Activated T-helper 1 cell treated with anti-CD3 and anti-CD28 coated beads, Interleukin-2, amount 50 U/mL, for 16 hours (primary cell): ENCODE results near the gene RIC1.
"Not testable (repeated sequence)": the region's sequence is repeated elsewhere in the genome, so short reads cannot be mapped to it uniquely, and the experiment has no call there.

ENCODE experiments used
- DNase-seq, 2 donors: peaks; one replicate each; pipeline ENCODE4 v3.0.0-alpha.2; 2020; ENCODE audit warnings: low read depth in 1 of 2, low spot score in 1 of 2

The RIC1 gene

DNA sequence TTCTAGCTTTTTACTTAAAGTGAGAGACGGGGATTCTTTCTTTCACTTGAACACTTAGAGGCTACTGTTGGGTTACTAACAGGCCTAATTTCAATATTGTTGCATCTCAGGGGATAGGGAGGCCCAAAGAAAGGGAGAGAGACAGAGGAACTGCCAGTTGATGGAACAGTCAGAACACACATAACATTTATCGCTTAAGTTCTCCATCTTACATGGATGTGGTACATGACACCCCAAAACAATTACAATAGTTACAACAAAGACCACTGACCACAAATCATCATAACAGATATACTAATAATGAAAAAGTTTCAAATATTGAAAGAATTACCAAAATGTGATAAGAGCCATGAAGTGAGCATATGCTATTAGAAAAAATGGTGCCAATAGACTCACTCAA lies 4.3 kb upstream of the RIC1 start:
- DNase-seq = no peak

DNA sequence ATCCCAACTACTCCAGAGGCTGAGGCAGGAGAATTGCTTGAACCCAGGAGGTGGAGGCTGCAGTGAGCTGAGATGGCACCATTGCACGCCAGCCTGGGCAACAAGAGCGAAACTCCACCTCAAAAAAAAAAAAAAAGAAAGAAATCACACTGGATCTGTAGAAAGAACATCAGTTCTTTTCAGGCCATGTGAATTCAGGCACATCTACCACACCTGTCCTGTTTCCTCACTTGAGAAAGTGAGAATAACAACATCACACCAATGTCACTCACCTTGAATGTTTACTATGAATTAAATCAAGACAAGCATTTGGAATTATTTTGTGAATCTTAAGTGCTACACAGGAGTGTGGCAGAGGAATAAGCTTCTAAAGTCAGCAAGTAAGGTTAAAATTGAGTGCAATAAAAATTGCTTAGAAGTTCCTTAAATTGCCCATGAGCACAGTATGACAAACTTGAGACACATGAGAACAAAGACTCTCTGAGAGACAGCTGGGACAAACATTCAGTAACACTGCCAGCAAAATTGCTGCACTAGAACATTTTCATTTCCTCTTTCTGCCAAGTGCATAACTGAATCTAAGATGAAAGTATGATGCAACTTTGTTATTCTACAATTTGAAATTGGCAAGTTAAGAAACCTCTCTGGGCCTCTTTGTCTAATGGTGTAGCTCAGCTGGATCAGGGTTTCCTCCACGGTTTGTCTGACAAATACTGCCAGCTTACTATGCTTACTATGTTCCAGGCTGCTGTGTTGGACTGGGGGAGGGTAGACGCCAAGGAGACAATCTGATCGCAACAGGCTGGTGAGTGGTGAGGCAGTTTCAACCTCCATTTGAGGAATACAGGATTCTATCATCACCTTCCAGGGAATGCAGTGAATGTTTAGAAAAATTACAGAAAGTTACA lies 1.9 kb upstream of the RIC1 start:
- no peak for DNase-seq

DNA sequence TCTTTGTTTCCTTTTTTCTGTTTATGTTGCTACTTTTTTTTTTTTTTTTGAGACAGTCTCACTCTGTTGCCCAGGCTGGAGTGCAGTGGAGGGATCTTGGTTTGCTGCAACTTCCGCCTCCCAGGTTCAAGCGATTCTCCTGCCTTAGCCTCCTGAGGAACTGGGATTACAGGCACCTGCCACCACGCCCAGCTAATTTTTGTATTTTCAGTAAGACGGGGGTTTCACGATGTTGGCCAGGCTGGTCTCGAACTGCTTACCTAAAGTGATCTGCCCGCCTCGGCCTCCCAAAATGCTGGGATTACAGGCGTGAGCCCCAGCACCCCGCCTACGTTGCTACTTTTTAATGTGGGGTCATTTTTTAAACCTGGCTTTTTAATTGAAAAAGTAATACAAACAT lies 1.2 kb upstream of the RIC1 start:
- DNase-seq = not testable (repeated sequence)

DNA sequence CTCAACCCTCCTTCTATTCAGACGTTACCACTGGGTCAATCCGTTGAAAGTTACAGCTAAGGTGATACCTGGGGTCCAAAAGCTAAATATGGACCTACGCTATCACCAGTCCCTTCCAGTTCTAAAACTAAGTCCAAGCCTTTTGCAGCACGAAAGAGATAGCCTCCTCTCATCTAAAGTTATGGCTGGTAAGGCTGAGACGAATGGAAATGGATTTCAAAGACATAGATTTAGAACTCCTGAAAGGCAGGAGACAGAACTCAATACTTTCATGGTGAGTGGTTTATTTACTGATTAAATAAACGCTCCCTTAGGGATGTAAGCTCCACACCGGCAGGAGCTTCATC lies 751 bp upstream of the RIC1 start:
- DNase-seq = no peak

DNA sequence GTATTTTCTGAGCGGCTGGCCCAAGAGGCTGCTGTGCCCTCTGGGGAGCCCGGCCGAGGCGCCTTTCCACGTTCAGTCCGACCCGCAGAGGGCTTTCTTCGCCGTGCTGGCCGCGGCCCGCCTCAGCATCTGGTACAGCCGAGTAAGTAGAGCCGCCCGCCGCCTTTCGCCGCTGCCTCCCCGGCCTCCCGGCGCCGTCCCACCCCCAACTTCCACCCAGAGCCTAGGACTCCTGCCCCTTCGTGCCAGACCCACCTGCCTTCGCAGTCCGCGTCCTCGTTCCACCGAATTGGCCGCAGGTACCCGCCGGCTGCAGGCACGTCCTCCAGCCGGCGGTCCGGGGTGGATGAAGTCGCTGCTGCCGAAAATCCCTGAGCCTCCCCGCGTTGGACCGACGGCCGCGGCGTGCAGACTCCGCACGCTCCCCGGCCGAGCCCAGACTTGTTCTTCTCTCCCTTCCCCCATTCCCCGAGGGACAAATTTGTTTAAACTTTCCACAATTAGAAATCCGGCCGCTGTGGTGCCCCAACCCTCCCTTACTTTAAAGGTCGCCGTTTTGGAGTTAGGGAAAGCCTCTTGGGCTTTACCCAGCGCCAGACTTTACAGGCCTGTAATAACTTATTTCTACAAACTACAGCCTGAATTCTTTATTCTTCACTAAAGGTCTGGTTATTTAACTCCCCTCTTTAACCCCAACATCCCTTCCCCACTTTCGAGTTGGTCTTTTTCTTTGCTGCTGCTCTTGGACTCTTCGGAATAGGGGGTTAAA lies 589 bp downstream of the RIC1 start:
- DNase-seq = no peak

DNA sequence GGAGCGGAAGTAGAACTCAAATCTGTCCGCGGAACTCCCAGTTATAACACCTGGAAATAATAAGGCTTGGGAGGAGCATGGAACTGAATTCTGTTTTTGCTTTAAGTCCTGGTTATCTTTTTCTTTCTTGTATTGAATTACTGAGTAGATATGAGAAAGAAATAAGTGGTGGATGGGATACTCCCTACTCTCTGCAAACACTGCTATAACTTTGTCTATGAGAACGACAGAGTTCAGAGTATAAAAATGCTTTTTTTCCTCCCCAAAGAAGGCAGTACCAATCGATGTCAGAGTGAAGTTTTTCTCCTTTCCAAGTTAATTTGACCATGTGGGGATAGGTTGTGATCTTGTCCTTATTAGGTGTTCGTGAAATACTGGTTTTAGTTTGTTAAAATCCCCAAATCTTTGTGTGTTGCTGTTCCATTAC lies 1.2 kb downstream of the RIC1 start:
- DNase-seq = no peak

DNA sequence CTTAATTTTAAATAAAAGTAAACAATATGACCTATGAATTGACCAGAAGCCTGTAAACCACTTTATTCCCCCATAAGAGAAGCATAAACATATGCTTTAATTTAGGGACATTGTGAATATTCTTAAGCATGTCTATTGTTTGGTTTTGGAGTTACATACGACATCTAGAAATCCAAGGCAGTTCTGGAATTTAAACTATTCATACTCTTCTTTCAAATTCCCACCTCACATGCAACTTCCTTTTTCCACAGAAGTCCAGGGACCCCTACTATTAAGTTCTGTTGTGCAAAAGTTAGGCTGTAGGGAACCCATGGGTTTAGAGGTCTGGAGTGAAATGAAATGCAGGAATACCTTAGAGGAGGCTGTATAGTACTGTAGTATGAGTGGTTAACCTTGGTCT lies 2.1 kb downstream of the RIC1 start:
- no peak for DNase-seq

DNA sequence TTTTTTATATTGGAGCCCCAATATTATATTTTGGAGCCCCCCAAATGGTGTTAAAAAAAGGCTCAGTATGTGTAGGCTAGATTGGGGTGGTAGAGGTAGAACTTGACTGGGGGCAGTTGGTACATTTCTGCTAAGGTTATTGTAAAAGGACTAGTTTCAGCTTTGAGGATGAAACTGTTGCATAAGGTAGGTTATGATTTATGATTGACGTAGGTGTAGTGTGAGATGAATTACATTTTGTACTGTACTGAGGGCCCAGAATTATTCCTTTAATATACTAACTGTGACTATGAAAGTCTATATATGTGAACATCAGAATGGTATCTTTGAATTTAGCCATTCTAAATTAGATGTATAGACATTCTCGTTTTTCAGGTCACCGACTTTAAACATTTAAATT lies 3.6 kb downstream of the RIC1 start:
- DNase-seq = no peak

DNA sequence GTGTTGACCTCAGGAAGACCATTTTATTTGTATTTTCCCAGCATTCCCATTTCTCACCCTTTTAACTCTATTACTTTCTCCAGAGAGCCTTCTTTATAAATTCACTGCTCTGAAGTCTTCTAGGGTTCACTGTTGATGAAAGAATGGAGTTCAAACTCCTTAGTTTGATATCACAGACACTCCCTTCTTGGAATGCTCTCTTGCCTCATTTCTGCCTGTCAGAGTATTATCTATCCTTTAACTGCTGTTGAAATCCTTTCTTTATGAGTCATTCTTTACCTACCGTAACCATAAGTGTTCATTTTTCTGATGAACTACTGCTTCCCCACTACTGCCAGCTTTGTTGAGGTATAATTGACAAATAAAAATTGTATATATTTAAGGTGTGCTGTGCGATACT lies 4.3 kb downstream of the RIC1 start:
- no peak for DNase-seq

DNA sequence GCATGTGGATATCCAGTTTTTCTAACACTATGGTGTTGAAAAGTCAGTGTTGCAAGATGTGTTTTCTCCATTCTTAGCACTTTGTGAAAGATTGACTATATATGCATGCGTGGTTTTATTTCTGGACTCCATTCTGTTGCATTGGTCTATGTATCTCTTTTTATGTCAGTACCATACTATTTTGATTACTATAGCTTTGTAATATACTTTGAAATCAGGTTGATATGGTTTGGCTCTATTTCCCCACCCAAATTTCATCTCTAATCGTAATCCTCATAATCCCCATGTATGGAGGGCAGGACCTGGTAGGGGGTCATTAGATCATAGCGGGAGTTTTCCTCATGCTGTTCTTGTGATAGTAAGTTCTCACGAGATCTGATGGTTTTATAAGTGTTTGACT lies 6.5 kb downstream of the RIC1 start:
- no peak for DNase-seq

DNA sequence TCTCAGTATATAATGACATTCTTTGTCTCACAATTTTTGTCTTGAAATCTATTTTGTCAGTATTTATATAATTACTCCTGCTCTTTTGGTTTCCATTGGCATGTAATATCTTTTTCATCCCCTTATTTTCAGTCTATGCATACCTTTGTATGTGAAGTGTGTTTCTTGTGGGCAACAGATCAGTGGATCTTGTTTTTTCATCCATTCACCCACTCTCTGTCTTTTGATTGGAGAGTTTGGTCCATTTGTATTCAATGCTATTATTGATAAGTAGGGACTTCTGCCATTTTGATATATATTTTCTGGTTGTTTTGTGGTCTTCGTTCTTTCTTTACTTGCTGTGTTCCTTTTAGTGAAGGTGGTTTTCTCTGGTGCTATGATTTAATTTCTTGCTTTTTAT lies 10.9 kb downstream of the RIC1 start:
- no peak for DNase-seq

DNA sequence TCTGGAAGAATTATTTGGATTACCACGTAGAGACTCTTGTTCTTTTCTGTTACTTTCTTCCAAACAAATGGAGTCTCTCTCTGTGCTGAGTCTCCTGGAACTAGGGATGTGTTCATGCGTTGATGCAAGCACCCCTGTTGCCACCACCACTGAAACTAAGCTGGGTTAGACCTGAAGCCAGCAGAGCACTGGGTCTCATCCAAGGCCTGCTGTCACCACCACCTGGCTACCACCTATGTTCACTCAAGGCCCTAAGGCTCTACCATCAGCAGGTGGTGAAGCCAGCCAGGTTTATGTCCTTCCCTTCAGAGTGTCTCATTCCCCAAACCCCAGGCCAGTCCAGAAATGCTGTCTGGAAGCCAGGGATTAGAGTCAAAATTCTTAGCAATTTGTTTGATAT lies 13.3 kb downstream of the RIC1 start:
- no peak for DNase-seq

DNA sequence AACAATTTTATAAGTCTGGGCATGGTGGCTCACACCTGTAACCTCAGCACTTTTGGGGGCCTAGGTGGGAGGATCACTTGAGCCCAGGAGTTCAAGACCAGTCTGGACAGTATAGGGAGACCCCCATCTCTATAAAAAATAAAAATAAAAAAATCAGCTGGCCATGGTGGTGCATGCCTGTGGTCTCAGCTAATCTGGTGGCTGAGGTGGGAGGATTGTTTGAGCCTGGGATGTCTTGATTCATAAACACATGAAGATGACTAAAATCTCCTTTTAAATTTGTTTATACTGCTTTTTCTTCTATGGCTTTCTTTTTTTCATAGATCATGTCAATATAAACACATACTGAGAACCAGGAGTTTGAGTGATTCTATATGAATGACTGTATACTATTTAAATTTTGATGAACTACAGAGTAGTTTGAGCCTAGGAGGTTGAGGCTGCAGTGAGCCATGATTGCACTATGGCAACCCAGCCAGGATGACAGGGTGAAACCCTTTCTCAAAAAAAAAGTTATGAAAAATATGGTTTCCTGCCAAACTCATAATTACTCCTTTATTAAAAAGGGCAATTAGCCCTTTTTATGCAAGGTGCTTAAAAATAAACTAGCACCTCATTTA lies 14.2 kb downstream of the RIC1 start:
- no peak for DNase-seq

DNA sequence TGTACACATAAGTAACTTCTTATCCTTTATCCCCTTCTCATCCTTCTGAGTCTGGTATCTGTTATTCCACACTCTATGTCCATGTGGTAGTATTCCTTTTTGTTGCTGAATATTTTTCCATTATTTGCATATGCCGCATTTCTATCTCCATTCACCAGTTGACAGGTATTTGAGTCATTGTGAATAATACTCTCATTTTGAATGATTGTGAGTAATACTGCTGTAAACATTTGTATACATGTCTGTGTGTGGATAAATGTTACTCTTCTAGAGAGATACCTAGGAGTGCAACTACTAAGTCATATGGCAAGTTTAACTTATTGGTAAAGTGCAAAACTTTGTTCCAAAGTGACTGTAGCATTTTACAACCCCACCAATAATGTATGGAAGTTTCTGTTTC lies 15.6 kb downstream of the RIC1 start:
- DNase-seq = no peak

DNA sequence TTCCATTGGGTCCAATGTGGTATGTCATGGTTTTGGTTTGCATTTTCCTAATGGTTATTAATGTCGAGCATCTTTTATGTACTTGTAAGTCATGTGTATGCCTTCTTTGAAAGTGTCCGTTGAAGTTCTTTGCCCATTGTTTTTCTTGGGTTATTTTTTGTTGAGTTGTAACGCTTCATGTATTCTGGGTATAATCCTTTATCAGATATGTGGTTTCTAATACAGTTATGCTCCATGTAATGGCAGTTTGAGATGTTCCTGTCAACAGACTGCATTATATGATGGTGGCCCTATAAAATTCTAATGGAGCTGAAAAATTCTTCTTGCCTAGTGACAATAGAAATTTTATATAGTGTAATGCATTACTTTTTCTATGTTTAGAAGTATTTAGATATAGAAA lies 17.2 kb downstream of the RIC1 start:
- DNase-seq = no peak

DNA sequence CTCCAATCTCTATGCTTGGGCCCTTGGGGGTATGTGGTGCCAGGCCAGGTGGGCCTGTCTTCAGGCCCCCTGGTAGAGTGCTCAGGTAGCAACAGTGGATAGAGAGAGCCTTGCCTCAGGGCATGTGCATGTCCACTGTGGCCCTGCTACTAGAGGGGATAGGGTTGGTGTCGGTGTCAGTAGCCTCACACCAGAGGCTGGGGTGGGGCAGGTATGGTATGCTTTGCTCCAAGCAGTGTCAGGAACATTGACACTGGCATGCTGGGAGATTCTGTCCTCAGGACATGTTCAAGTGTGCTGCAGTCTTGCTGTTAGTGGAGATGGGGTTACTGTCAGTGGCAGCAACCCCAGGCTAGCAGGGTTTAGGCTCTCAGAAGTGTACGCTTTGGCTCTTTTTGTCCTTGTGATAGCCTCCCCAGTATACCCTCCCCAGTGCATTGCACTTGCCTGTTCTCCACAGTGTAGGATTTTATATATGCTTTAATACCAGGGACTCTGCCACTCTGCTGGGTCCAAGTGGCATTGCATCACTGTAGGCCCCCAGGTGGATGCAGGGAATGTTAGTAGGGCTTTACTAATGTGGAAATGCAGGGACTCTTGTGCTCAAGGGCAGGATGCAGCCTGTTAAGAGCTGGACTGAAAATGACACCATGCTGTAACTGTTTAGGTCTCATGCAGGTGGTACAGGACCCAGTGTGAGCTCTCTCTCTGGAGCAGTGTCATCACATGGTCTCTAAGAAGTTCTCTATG lies 21.6 kb downstream of the RIC1 start:
- DNase-seq = no peak

DNA sequence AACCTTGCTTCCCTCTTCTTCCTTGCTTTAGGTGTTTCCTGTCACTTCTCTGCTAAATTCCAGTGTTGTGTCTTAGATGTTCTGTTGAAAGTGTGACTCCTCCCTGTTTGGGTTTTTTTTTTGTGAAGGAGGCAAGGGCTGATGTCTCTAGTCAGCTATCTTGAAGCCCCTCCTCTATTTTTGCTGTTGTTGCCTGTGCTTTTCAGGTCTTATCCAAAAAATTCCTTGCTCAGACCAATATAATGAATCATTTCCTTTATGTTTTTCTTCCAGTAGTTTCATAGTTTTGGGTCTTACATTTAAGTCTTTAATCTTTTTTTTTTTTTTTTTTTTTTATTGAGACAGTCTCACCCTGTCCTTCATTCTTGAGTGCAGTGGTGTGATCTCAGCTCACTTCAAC lies 22.3 kb downstream of the RIC1 start:
- no peak for DNase-seq

DNA sequence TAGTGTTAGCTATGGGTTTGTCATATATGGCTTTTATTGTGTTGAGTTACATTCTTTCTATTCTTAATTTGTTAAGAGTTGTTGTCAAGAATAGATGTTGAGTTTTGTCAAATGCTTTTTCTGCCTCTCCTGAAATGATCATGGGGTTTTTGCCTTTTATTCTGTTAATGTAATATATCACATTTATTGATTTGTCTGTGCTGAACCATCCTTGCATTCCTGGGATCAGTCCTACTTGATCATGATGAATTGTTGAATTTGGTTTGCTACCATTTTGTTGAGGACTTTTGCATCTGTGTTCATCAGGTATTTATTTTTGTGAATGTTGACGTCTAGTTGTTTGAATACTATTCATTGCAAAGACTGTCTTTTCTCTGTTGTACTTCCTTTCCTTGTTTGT lies 23.9 kb downstream of the RIC1 start:
- no peak for DNase-seq

DNA sequence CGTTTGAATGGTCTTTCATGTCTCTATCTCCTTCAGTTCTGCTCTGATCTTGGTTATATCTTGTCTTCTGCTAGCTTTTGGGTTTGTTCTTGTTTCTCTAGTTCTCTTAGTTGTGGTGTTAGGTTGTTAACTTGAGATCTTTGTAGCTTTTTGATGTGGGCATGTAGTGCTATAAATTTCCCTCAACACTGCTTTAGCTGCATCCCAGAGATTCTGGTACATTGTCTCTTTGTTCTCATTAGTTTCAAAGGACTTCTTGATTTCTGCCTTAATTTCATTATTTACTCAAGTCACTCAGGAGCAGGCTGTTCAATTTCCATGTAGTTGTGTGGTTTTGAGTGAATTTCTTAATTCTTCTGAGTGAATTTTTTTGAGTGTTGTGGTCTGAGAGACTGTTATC lies 33.9 kb downstream of the RIC1 start:
- DNase-seq = not testable (repeated sequence)

DNA sequence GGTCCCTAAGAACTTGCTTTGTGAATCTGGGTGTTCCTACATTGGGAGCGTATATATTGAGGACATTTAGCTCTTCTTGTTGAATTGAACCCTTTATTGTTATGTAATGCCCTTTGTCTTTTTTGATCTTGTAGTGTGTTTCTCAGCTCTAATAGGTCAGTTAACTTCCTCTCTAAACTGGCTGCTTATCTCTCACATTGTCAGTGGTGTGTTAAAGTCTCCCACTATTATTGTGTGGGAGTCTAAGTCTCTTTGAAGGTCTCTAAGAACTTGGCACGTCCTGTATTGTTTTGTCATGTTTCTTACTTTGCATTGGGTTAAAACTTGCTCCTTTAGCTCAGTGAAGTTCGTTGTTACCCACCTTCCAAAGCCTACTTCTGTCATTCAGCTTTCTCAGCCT lies 36.2 kb downstream of the RIC1 start:
- no peak for DNase-seq

DNA sequence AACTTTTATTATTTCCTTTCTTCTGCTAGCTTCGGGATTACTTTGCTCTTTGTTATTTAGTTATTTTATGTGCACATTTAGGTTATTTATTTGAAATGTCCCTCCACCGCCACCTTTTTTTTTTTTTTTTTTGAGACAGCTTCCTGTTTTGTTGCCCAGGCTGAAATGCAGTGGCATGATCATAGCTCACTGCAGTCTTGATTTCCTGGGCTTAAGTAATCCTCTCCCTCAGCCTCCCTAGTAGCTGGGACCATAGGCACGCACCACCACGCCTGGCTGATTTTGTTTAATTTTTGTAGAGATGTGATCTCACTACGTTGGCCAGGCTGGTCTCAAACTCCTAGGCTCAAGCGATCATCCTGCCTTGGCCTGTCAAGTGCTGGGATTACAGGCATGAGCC lies 38.5 kb downstream of the RIC1 start:
- DNase-seq = no peak

DNA sequence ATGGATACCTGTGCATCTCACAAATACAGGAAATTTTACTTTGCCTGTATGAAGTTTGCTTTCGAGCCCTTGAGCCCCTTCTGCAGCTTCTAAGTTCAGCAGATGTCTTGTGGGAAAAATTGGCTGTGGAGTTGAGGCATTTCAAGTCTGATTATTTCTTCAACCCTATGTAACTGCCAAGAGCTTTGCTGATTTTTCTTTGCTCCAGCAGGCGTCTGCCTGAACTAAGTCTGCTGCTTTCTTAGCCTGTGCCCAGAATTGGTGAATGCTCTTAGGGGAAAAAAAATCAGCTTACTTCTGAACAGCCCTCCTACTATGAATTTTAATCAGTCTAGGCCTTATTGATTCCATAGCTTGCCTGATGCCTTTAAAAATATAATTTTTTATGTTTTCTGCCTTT lies 41.2 kb downstream of the RIC1 start:
- DNase-seq = no peak
